Suprapubic skin (tissue), 4 donors: ENCODE data around the gene FBXO5. TPM values are rescaled to one million over a fixed set of nuclear protein-coding genes. Genes with fewer than 3 reads are reported as not detected.
"Not testable (repeated sequence)": the region's sequence is repeated elsewhere in the genome, so short reads cannot be mapped to it uniquely, and the experiment has no call there.

ENCODE experiments used
- DNase-seq, 2 donors: peaks; one replicate each; pipeline ENCODE4 v3.0.0-alpha.2; 2019; ENCODE audit warnings: low spot score in 2 of 2
- H3K27ac ChIP-seq: fragments of 200-600 bp; sonication (generic); one replicate; pipeline ENCODE4 v1.5.1; 2019
- H3K27me3 ChIP-seq: fragments of 200-600 bp; sonication (generic); one replicate; pipeline ENCODE4 v1.5.1; 2019
- H3K36me3 ChIP-seq: fragments of 200-600 bp; sonication (generic); one replicate; pipeline ENCODE4 v1.5.1; 2019
- H3K4me1 ChIP-seq: fragments of 200-600 bp; sonication (generic); one replicate; pipeline ENCODE4 v1.5.1; 2019
- H3K4me3 ChIP-seq: fragments of 200-600 bp; sonication (generic); one replicate; pipeline ENCODE4 v1.5.1; 2019; ENCODE audit warnings: mild to moderate bottlenecking
- H3K9me3 ChIP-seq: fragments of 200-600 bp; sonication (generic); one replicate; pipeline ENCODE4 v1.5.1; 2019
- CTCF ChIP-seq, 2 donors: fragments of 200-600 bp in 1 of 2; fragments of 450-650 bp in 1 of 2; sonication (generic) in 1 of 2; IDR thresholded peaks; one replicate each; pipeline ENCODE4 v1.5.1; 2016 to 2019; ENCODE audit warnings: antibody characterized with exemption in 2 of 2, mild to moderate bottlenecking in 1 of 2, moderate library complexity in 1 of 2
- EP300 ChIP-seq: sonication (generic); formaldehyde crosslinking; IDR thresholded peaks from one replicate; pipeline ENCODE4 v1.6.1; 2017; ENCODE audit warnings: antibody characterized with exemption
- POLR2A ChIP-seq, 2 donors: fragments of 450-650 bp; IDR thresholded peaks; one replicate each; pipeline ENCODE4 v1.6.1; 2017; ENCODE audit warnings: antibody characterized with exemption in 2 of 2, mild to moderate bottlenecking in 2 of 2, moderate library complexity in 2 of 2
- POLR2AphosphoS5 ChIP-seq, 3 donors: sonication (generic); formaldehyde crosslinking; IDR thresholded peaks; one replicate each; pipeline ENCODE4 v1.6.1; 2017; ENCODE audit warnings: antibody characterized with exemption in 3 of 3
- WGBS: methylation state at CpG from one replicate; pipeline ENCODE4 v1.1.5; 2018; 5-methylcytosine and 5-hydroxymethylcytosine counted together
- total RNA-seq, 4 donors: library from RNA; depleted of rRNA; stranded (reverse); fragments of >200 nt; gene quantifications; one replicate each; pipeline ENCODE4 v1.1.0, GENCODE V29; 2016

FBXO5 gene
- total RNA-seq, 4 donors from 2014 or later = 2.4 to 3.5 (median 3.3) TPM

- H3K4me1 ChIP-seq = no peaks in the 10 kb centered on the region
- TF ChIP-seq POLR2AphosphoS5 (IDR thresholded peaks at IDR 0.05) = no peak
- no peak for TF ChIP-seq POLR2A (IDR thresholded peaks at IDR 0.05)
- TF ChIP-seq CTCF (IDR thresholded peaks at IDR 0.05) = no peak
- no peak for TF ChIP-seq EP300
- H3K4me3 ChIP-seq = no peak overlapping the region
- no peaks in the 10 kb centered on the region for H3K9me3 ChIP-seq
- H3K27me3 ChIP-seq = no peaks in the 10 kb centered on the region
- H3K27ac ChIP-seq = no peak overlapping the region
- H3K36me3 ChIP-seq = peaks cover 36% of the 10 kb centered on the region
- no peak for DNase-seq
- WGBS = 87% methylated on average over 4 of the region's 4 CpGs
Measured at GRCh38 chr6:152975204-152975915, 7.5 kb downstream of the FBXO5 start.

- Histone ChIP-seq H3K9me3 (peaks cover 4% of the 10 kb centered on the region), H3K27me3 (no peaks in the 10 kb centered on the region), H3K27ac (no peak overlapping the region), H3K36me3 (peaks cover 45% of the 10 kb centered on the region), H3K4me3 (no peak overlapping the region), H3K4me1 (no peaks in the 10 kb centered on the region)
- no peak for DNase-seq
- no peak for TF ChIP-seq EP300
- no peak for TF ChIP-seq POLR2AphosphoS5 (IDR thresholded peaks at IDR 0.05)
- no peak for TF ChIP-seq CTCF (IDR thresholded peaks at IDR 0.05)
- no peak for TF ChIP-seq POLR2A (IDR thresholded peaks at IDR 0.05)
- 100% methylated on average over 1 of the region's 1 CpG for WGBS
Measured at GRCh38 chr6:152973916-152974315, 8.9 kb downstream of the FBXO5 start.

GRCh38 chr6:152969688-152970418, 13.0 kb downstream of the FBXO5 start:
- Histone ChIP-seq H3K4me1 (no peaks in the 10 kb centered on the region), H3K9me3 (peaks cover 4% of the 10 kb centered on the region), H3K36me3 (peaks cover 45% of the 10 kb centered on the region), H3K27ac (no peak overlapping the region), H3K27me3 (no peaks in the 10 kb centered on the region), H3K4me3 (no peak overlapping the region)
- 95% methylated on average over 6 of the region's 6 CpGs for WGBS
- DNase-seq = no peak
- no peak for TF ChIP-seq EP300
- TF ChIP-seq POLR2A (IDR thresholded peaks at IDR 0.05) = no peak
- TF ChIP-seq POLR2AphosphoS5 (IDR thresholded peaks at IDR 0.05) = no peak
- TF ChIP-seq CTCF (IDR thresholded peaks at IDR 0.05) = no peak

GRCh38 chr6:152966168-152966894, 16.5 kb downstream of the FBXO5 start:
- H3K9me3 ChIP-seq, DNase-seq: not testable (repeated sequence)
- WGBS = 91% methylated on average over 14 of the region's 15 CpGs

DNA sequence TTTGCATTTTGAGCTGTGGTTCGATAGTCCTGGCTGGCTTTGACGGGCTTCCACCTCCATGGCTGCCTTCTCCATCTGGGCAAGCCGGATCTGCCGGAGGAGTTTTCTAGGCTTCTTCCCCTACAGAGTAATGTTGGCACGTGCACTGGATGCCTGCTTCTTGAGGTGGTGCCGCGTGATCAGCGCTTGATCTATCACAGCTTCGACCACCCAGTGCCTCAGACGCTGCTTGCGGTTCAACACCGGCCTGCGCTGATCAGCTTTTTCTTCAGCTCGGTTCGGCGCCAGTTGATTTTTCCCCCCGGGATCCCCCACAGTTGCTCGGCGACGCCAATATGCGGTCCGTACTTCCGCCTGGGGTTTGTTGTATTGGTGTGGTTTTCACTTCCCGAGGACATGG, 23.5 kb downstream of the FBXO5 start:
- TF ChIP-seq CTCF (IDR thresholded peaks at IDR 0.05) = no peak
- no peak for TF ChIP-seq POLR2A (IDR thresholded peaks at IDR 0.05)
- no peak for TF ChIP-seq EP300
- no peak for TF ChIP-seq POLR2AphosphoS5 (IDR thresholded peaks at IDR 0.05)
- Histone ChIP-seq H3K27ac (no peak overlapping the region), H3K27me3 (peaks cover 4% of the 10 kb centered on the region), H3K4me1 (no peaks in the 10 kb centered on the region), H3K9me3 (no peaks in the 10 kb centered on the region), H3K36me3 (no peaks in the 10 kb centered on the region), H3K4me3 (no peak overlapping the region)
- no peak for DNase-seq
- WGBS = 92% methylated on average over 24 of the region's 24 CpGs

More at GRCh38 chr6:152966168-152966894, 16.5 kb downstream of the FBXO5 start:
- peaks cover 18% of the 10 kb centered on the region for H3K36me3 ChIP-seq
- H3K27ac ChIP-seq, H3K4me3 ChIP-seq, H3K27me3 ChIP-seq, H3K4me1 ChIP-seq: not testable (repeated sequence)
